GM19023 (cell line): ENCODE results near the gene TPM1.

Experiments used
- ATAC-seq: cut with Tn5 transposase; IDR thresholded peaks from one replicate; pipeline ENCODE4 v1.9.1; 2021; ENCODE audit warnings: mild to moderate bottlenecking, moderate library complexity; ENCODE audit not compliant: unreplicated experiment

The TPM1 gene

DNA sequence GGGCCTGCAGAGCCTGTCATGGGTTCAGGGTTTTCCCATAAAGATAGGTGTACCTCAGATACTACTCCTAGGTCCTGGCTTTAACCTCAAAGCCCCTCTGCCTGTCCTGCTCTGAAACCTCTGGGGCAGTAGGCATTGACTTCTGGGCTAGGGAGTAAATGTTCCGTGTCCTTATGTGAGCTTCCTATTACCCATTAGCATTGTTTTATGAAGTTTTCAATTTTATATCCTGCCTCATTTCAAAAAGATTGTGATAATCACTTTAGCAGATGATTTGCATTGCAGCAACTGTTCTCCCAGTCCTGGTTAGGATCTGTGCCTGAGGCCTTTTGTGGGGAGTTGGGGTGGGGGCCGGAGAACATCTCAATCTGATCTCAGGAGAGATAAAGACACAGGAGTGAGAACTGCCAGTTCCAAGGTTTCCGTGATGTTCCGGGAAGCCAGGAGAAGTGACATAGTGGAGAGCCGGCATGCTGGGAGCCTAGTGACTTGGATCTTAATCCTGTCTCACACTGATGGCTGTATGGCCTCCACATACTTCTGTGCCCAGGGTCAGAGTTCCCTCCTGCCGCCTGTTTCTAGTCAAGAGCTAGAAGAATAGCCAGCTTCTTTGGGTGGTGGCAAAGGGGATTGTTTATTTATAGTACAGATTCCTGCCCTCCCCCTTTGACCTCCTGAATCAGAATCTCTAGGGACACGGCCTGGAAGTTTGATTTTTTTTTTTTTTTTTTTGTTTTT is 10.6 kb downstream of the TPM1 start:
- no peak for ATAC-seq

DNA sequence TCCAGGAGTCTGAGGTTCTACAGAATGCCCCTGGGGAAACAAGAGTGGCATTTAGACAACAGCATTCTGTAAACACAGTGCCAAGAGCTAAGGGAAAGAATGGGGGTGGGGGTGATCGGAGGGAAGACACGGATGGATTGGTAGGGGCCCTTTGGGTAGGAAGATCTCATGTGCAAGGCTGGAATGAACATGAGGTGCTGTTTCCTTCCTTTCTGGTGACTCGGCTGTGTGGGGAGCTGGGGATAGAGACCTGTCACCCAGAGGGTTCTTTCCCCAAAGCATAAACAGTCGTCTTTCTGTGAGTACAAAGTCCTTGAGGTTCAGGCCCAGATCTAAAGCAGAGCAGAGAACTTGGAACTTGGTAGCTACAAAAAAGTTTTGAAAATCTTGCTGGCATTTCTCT is 11.7 kb downstream of the TPM1 start:
- no peak for ATAC-seq

DNA sequence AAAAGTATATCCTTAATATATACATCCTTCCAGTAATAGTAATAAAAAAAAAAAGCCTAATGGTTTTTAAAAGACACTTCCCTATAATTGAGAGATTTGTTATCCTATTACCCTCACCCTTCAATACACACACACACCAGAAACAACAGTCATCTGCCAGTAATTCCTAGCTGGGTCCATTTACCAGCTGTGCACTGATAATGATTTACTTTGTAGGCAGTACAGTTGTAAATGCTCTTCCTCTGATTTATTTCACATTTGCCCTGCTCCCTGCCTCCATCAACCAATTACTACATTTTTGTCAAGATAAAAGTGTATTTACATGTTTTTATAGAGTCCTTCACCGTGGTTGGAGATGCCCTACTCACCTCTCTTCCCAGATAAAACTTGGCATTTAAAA is 12.4 kb downstream of the TPM1 start:
- no peak for ATAC-seq

DNA sequence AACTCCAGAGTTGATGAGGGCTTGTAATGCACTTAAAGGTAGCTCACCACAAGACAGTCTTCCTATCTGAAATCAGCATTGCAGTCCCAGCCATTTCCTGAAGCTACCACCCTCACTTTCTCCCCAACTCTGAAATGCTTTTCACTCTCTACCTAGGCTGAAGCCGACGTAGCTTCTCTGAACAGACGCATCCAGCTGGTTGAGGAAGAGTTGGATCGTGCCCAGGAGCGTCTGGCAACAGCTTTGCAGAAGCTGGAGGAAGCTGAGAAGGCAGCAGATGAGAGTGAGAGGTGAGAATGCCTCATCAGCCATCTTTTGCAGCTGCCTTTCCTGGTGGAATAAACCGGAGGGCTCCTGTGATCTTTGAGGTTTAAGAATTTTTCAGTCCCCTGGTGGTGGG is 14.3 kb downstream of the TPM1 start:
- no peak for ATAC-seq

DNA sequence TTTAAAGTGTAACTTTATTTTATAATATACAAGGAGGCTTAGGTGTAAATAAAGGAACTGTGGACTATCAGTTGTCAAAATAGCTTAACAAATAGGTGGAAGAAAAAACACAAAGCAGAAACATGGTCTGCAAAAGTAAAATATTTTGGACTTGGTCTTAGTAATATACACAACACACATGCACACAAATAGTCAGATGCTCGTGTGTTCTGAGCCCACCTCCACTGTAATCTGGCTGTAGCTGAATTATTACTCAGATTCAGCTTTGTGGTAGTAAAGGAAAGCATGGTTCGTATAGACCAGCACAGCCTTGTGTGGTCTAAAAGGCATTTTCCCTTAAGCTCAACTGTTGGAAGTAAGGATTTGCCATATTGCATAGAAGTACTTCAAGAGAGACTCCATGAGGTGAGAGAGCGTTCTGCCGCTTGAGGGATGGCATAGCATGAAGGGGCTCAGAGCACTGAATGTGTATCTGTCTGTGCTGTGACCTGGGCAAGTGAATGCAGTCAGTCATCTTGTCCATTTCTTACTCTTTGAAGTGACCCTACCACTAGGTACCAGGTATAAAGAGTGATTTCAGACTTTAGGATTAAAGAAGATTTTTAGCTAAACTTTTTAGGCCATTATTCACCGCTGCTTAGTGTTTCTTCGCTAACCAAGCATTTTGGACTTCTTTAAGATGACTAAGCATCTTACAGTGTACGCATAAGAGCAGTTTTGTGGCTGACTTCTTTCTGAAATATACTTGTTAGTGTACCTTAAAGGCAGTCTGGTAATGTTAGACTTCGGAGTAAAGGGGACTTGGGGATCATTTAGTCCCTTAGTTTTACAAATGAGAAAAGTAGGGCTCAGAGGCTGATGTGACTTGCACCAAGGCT is 15.2 kb downstream of the TPM1 start:
- no peak for ATAC-seq

DNA sequence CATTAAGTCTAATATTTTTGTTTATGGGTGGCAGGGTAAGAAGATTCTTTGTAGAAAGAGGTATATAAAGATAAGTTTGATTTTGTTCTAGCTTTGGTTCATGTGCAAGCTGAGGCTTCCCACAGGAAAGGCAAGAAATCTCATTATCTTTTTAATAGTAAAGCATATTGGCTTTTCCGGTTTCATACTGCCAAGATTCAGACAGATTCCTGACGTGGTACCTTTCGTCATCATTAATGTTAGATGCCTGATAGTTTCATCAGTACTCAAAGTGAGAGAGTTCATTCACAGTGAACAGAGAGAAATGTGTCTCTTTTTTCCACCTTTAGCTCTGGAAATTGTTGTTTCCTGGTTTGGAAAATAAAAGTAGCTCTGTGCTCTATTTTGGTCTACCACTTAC is 16.5 kb downstream of the TPM1 start:
- ATAC-seq: no peak

DNA sequence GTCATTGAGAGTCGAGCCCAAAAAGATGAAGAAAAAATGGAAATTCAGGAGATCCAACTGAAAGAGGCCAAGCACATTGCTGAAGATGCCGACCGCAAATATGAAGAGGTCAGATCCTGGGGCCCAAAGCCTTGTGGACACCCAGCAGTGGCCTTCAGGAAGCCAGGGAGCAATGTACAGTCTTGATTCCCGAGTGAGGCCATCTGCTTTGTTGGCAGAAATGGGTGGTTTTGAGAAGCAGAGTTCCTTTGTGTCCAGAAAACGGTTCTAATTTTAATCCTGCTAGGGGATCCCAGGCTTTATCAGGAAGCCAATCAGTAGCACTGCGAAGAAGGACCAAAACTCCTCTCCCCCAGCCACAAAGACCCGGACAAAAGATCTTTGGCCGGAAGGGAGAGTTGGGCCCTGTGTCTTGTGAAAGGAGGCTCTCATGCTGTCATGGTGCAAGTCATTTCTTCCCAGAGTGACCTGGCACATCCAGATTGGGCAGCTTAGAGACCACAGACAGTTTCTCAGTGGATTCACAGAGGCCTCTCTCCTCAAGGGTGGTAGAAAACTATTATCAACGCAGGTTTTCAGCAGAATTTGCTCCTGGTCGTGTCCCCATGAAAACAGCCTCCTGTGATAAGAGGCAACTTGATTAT is 17.1 kb downstream of the TPM1 start:
- ATAC-seq: no peak

DNA sequence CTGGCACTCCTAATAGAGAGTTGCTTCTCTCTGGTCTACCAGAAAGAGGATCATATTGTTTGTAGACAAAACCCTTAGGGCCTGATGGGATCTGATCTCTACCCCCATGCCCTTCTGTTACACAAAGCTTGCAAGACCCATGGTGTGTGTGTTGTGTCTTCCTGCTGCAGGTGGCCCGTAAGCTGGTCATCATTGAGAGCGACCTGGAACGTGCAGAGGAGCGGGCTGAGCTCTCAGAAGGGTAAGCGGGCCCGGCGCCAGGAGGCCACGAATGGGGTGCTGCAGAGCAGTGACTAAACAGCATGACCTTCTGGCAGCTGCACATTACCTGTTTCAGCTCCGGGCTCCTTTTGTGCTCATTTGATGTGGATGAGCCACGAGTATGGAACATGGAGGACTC is 18.2 kb downstream of the TPM1 start:
- ATAC-seq: no peak

DNA sequence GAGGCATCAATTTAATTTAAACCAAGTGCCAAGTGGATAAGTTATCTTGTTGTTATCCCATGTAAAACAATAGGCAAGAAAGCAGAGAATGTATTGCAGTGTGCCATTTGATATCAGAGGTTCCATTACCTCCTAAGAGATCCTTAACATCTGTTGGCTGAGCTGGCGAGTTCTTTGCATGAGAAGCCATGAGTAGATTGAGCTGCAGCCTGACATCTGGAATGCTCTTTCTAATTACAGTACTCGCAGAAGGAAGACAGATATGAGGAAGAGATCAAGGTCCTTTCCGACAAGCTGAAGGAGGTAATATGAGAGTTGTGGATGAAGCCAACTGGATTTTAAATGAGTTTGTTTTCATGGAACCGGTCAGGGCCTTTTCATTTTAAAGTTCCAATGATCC is 19.4 kb downstream of the TPM1 start:
- ATAC-seq: no peak

DNA sequence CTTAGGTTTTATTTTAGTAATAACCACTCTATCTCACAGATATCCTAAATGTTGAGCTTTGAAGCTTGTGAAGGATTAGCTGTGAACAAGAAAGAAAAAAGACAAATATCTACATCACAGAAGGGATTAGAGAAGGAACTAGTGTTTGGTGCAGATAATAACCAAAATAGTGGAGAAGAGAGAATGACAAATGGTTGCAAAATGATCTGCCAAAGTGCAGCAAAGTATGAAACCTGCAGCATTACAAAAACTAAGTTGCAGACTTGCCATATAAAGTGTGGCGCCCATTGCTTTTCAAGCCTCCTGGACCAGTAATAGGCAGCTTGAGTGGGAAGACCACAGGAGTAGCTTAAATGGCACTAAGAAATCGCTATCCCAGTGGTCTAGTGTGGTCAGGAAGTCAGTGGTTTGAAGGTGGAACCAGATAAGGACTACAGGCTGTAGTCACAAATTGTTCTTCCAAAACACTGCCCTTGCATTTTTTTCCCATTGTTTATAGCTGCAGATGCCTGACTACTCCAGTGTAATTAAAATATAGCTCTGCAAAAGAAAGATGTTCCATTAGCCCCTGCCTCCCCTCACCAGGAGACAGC is 20.7 kb downstream of the TPM1 start:
- no peak for ATAC-seq

DNA sequence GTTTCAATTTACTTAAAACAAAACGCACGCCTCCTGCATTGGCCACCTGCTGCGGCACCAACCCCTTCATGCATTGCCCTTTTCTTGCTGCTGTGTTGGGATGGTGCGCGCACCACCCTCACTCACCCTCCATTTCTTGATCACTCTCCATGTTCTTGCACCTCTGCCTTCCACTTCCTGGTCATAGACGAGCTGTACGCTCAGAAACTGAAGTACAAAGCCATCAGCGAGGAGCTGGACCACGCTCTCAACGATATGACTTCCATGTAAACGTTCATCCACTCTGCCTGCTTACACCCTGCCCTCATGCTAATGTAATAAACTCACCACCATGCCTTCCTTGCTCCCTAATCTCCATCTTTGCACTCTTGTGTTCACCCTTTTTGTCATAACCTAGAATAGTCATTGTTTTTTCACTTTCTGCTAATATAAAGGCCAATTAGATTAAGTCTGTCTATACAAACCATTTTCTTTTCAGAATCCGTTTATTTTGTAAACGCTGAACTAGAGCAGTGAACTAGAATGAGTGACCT is 21.4 kb downstream of the TPM1 start:
- no peak for ATAC-seq

DNA sequence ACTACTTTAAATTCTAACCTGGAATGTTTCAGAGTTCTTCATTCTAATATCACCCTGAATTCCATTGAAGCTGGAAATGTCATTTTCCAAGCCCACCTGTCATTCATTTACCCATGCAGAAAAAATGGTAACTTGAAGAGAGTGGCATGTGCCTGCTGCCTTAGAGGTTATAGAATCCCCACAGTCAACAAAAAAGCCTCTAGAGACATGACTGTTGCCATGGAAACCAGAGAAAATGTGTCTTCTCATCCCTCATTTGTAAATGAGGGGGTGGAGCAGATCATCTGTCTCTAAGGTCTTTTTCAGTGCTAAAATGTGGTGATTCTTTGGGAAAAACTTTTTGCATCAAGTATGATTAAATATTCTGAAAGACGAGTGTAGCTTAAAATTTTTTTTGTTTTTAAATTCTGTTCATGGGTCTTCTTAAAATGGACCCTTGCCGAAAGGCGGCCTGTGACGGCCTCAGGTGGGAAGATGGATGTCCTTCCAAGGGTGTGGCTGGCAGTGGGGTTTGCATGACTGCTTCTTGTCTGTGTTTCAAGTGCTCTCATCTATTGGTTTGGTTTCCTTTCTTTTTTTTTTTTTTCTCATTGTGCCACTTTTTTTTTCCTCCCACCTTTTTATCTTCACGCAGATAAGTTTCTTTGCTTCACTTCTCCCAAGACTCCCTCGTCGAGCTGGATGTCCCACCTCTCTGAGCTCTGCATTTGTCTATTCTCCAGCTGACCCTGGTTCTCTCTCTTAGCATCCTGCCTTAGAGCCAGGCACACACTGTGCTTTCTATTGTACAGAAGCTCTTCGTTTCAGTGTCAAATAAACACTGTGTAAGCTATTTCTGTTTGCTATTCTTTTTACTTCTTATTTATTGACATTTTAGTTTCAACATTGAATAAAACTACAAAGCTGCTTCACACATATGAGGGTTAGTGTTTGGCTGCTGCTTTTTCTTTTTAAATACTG is 23.0 kb downstream of the TPM1 start:
- ATAC-seq: no peak

DNA sequence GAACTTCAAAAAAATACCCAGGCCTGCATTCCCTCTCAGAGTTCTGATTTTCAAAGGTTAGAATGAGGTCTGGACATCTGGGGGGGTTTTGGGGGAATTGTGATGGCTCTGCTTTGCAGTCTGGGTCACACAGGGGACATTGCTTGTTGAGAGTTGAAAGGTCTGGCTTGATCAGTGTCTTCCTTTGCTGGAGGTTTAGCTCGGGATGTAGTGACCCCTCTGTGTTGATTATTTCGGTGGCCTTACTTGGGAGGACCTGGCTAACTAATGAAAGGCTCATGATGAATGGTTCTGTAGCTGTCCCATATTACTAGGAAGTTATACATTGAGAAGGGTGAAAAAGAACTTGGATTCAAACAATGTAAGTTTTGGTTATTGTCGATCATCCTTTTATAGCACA is 23.7 kb downstream of the TPM1 start:
- no peak for ATAC-seq

DNA sequence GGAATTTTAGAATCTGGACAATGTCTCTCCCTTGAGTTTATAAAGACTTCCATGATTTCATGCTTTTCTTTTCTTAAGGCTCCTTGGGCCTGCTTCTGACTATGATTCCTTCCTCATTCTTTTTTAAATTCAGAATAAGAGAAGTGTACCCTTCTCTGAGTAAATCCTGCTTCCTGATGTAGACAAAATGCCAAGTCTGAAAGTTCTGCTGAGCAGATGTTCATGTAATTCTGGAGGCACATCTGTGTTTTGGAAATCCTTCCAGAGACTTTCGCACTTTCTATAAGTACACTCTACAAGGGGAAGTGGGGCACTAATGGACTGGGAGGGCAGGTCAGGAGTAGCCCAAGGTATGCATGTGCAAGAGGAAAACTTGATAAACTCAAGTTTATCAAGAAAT is 24.8 kb downstream of the TPM1 start:
- ATAC-seq: no peak

DNA sequence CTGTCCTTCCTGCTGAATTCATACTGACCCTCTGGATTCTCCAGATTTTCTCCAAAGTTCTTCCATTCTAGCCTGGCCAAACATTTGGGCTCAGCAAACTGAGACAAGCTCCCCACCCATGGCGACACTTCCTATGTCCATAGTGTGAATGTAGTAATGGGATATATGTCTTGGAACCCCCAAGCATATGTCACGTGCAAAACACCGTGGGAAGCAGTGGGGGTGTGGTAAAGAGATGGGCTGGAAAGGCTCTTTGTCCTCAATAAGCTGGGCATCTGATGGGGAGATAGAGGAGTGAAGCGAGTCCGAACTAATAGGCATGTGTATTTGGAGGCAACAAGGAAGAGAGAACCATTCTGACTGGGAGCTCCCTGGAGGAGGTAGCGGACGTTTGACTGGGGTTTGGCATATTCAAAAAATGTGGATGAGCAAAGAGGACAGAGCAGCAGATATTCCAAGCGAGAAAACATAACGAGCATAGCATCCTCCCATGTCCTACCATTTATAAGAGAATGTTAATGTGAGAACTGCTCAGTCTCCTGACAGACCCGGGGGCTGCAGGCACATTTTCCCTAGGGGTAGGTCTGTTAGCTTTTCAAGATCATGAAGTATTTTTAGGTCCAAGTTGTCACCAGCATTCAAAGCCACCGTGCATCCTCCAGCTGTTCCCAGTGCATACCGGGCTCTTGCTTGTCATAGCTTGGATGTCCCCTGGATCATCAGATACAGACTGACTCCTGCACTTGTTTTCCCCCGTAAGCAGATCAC is 25.6 kb downstream of the TPM1 start:
- ATAC-seq: no peak

DNA sequence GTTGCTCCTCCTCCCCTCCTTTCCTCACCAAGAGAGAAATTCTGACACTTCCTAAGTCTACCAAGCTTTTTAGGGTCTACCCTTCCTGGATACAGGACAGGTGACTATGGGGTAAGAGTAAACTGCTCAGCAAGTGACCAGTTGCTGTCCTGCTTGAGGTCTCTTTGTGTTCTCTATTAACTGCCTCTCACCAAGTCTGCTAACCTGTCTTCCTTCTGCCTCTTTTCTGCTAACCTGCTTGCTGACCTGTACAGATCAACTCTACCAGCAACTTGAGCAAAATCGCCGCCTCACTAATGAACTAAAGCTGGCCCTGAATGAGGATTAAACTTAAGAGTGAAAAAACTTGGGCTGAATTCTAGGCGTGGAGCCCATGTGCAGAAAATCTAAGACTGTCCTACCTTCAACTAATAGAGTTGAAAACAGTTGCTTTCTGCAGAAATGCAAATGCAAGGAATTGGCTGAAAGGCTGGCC is 27.1 kb downstream of the TPM1 start:
- ATAC-seq: no peak

DNA sequence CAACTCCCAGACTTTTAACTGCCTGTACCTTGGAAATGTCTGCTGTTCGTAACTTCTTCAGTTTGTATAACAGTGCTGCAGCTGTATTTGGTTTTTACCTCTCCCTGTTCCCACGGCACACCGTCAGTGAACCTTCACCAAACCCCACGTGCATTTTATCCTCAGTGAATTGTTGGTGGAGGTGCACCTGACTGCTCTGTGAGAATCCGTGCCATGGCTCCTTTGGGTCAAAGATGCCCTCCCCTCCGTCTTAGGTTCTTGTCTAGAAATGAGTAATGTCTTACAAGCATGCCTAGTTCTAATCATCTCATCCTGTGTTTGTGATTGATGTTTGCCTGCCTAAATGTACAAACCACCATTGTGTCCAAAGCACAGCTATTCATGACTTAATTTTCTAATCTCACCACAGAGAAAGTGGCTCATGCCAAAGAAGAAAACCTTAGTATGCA is 28.2 kb downstream of the TPM1 start:
- ATAC-seq: no peak

DNA sequence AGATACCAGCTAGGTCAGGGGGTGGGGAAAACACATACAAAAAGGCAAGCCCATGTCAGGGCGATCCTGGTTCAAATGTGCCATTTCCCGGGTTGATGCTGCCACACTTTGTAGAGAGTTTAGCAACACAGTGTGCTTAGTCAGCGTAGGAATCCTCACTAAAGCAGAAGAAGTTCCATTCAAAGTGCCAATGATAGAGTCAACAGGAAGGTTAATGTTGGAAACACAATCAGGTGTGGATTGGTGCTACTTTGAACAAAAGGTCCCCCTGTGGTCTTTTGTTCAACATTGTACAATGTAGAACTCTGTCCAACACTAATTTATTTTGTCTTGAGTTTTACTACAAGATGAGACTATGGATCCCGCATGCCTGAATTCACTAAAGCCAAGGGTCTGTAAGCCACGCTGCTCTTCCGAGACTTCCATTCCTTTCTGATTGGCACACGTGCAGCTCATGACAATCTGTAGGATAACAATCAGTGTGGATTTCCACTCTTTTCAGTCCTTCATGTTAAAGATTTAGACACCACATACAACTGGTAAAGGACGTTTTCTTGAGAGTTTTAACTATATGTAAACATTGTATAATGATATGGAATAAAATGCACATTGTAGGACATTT is 28.9 kb downstream of the TPM1 start:
- no peak for ATAC-seq
